Endometrial microvascular endothelial cells (primary cell): ENCODE measurements around the gene INSC. TPM values are rescaled to one million over a fixed set of nuclear protein-coding genes. Genes with fewer than 3 reads are reported as not detected.

Experiments
- in situ Hi-C: cut with HindIII; loops from 2 replicates; pipeline ENCODE4 v1.10.0; 2017; ENCODE audit warnings: low sequenced_read_pairs, low pct_unique_long_range_greater_than_20kb; ENCODE audit errors: inconsistent ontology term
- total RNA-seq: library from RNA; depleted of rRNA; stranded (reverse); fragments of >200 nt; gene quantifications from one replicate; pipeline ENCODE4 v1.2.3, GENCODE V29; 2015; ENCODE audit errors: inconsistent ontology term

The INSC gene
- total RNA-seq, 1 donor from 2014 or later: 0.19 TPM

GRCh38 chr11:15143855-15144254 lies 29.1 kb downstream of the INSC start:
- in situ Hi-C loops: no loop called here

DNA sequence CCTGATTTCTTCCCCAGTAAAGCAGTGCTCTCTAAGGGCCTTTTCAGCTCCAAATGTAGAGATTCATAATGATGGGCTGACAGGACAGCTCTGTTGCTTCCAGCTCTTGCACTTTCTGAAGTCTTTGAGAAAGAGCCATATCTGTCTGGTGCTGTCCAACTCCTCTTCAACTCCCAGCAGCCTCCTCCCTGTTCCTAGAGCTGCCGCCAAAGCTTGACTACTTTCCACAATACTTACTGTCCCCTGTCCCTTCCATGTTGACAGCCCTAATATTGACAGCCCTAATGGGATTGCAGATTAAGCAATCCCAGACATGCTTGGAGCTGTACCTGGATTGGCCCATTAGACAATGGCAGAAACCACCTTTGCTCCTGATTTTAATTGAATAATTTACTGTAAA lies 29.6 kb downstream of the INSC start:
- in situ Hi-C loops: no loop called here

- in situ Hi-C loops: no loop called here
These were observed 30.4 kb downstream of the INSC start for GRCh38 chr11:15145151-15145550.

DNA sequence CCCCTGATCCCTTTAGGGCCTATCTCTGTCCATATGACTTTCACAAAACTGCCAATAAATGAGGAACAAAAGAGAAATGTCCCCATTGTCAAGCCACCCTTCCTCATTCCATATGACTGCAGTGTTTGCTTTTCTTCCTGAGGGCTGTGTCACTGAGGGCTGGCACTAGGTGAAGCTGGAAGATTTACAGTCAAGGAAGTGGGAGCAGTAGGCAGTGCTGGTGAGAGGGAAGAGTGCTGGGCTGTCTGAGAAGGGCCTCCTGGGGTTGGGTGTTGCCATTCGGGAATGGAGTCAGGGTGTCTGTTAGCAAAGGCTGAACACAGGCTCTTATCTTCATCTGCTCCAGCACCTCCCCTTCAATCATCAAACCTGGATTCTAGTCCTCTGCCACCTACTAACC lies 30.9 kb downstream of the INSC start:
- in situ Hi-C loops: no loop called here

DNA sequence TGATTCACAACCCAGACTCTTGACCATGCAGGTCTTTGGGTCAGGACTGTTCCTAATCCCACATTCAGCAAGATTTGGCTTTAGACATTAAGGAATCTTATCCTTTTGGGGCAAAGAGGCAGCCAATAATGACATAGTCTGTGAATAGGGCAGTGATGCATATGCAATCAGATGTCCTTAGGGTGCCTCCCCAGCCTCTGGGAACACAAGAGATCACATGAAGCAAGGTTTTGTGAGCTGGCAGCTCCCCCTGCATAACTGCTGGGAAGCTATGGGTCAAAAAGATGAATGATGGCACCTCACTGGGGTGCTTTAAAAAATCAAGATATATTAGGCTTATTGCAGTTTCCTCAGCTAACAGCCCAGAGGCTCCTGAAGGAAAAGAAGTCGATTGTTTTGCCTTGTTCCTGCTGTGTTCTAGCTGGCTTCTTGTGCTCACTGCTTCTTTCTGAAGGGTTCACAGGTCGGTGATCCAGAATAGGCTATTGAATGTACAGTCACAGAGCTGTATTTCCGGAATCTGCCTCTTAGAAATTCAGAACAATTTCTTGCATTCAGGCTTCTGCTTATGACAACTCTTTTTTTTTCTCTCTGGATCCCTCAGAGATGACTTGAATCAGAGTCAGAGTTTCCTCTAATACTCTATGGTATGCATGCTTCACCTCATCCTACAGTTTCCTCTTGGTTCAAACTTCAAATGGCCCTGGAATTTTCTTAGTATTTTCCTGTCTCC lies 31.7 kb downstream of the INSC start:
- in situ Hi-C loops: no loop called here

GRCh38 chr11:15148169-15148568 lies 33.4 kb downstream of the INSC start:
- in situ Hi-C loops: no loop called here

DNA sequence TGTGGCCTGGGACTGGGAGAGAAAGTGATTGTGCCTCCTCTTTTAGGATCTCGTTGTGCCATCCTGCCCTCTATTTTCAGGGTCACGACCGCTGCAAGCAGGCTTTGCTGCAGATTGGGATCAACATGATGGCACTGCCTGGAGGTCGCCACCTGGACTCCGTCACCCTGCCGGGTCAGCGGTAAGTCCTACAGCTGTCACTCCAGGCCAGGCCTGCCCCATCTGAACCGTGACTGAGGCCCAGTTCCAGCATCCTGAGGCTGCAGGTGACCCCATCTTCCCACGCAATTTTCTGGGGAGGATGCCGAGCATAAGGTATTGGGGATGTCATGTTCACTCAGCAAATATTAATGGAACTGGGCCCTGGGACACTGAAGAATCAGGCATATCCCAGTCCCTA lies 34.3 kb downstream of the INSC start:
- in situ Hi-C loops: no loop called here

DNA sequence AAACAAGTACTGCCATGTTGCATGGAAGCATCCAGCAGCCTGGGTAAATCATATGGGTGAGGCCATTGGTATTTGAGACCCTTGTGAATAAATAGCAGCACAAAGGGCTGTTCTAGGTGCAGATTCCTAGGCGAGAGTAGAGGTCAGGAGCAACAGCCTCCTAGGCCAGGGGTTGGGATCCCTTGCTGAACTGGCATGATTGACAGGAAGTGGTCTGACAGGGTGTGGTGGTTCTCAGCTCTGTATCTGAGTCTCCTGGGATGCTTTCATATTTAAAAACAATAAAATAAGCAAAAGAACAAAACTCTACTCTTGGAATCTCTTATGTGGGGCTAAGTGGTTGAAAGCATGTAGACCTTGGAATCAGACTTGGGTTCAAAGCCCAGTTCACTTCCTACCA lies 35.8 kb downstream of the INSC start:
- in situ Hi-C loops: no loop called here

- in situ Hi-C loops: no loop called here
These were observed 38.5 kb downstream of the INSC start for GRCh38 chr11:15153231-15153630.

DNA sequence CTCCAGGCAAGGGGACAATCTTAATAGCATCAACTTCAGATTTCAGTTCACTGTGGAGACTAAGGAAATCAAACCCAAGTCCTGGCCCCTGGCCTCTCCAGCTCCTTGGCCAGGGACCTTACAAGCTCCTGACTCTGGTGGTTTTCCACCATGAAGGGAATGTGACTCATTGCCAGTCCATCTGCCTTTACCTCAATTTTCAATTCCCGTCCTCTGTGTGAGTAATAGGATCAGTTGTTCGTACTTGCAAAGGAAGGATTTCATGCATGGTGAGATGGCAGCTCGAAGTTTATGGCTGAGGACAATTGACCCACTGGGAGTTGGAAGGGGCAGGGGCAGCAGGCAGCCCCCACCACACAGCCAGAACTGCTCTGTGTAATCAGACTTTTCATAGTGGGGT lies 42.5 kb downstream of the INSC start:
- in situ Hi-C loops: no loop called here

DNA sequence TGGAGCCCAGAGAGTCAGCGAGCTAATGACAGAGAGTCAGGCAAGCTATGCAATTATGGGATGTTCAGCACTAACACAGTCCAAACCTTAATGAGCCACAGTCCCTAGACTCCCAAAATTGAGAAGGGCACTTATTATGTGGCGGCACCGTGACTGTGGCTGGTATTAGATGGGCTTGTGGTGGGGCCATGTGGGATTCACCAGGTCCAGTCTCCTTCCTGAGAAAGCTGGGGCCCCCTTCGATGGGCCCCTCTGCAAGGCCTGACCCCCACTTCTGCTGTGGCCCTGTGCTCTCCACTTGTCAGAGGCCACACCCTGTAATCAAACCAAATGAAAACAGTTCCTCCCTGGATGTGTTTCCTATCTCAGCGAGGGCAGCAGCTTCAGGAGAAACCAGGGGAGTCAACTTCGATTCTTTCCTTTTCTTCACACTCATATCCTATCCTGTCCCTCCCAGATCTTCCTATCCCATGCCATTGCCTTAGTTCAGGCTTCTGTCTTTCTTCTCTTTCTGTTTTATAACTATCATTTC lies 42.9 kb downstream of the INSC start:
- in situ Hi-C loops: no loop called here

- in situ Hi-C loops: no loop called here
These were observed 43.8 kb downstream of the INSC start for GRCh38 chr11:15158351-15159015.

DNA sequence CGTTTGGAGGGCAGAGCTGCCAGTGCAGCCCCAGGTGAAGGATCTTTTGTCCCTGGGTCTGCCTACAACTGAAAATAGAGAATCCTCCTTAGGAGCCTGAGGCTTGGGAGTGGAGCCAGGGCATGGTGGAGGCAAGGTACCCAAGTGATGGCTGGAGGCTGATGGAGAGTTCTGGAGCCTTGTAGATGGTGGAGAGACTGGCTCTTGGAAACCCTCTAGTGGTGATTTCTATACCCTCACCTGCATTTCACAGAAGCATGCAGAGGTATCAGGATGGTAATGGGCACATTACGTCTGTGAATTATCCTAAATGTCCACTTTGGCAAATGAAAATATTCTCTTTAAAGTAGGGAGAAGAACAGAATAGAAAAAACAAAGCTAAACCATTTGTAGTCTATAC lies 44.4 kb downstream of the INSC start:
- in situ Hi-C loops: no loop called here

GRCh38 chr11:15161790-15162189 lies 47.1 kb downstream of the INSC start:
- in situ Hi-C loops: no loop called here

- in situ Hi-C loops: no loop called here
These were observed 48.4 kb downstream of the INSC start for GRCh38 chr11:15163136-15163535.

DNA sequence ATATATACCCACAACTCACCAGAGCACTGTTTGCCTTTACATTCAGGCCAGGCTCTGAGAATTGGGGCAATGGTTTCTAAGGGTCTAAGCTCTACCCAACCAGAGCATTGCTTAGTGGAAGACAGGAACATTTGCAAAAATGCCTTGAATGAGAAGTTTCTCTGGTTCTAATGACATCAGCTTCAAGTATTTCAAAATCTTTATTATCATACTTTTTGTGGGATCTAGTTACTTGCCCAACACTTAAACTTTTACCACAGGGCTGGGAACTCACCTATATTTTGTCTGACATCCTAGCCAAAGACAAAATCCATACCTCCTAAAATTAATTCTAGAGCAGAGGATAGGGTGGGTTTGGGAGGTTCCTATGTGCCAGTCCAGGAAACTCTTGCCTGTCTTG lies 51.5 kb downstream of the INSC start:
- in situ Hi-C loops: no loop called here

- in situ Hi-C loops: no loop called here
These were observed 55.3 kb downstream of the INSC start for GRCh38 chr11:15169815-15170551.

GRCh38 chr11:15170698-15171097 lies 56.0 kb downstream of the INSC start:
- in situ Hi-C loops: no loop called here

- in situ Hi-C loops: no loop called here
These were observed 57.2 kb downstream of the INSC start for GRCh38 chr11:15171956-15172355.

DNA sequence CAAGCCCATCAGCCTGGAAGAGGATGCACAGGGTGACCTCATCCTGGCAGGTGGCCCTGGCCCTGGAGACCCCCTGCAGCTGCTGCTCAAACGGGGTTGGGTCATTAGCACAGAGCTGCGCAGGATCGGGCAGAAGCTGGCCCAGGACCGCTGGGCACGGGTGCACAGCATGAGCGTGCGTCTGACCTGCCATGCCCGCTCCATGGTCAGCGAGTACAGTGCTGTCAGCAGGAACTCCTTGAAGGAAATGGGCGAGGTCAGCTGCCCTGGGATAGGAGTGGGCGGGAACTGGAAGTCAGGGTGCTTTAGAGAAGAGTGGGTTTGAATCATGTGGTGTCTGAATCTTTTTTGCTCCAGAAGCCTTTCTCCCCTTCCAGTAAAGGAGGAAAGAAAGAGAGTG lies 61.1 kb downstream of the INSC start:
- in situ Hi-C loops: no loop called here
